GM19351 (cell line): ENCODE data around the gene RIC8B.

Experiments
- ATAC-seq: cut with Tn5 transposase; IDR thresholded peaks from one replicate; pipeline ENCODE4 v1.9.1; 2021; ENCODE audit warnings: mild to moderate bottlenecking, moderate library complexity; ENCODE audit not compliant: unreplicated experiment

RIC8B gene

DNA sequence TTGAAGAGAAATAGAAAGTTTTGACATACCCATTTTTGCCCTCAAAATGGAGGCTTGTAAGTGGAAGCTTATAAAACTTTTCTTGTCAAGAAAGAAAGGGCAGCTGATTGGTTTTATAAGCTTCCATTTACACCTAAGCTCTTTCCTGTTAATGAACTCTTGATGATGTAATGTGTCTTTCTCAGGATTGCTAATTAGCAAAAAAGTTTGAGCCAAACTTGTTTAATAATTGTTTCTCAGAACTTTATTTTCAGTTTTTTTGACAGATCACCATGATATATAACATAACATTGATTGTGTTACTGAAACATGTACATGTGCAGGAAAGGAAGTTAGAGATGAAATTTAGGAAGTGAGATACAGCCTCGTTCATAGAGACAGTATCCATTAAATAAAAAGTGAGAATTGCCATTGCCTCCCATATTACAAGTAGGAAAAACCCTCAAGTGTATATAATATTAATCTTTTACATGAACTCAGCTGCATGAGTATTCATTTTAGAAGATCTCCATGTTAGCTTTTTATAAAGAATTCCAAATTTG is 26.8 kb downstream of the RIC8B start:
- no peak for ATAC-seq

DNA sequence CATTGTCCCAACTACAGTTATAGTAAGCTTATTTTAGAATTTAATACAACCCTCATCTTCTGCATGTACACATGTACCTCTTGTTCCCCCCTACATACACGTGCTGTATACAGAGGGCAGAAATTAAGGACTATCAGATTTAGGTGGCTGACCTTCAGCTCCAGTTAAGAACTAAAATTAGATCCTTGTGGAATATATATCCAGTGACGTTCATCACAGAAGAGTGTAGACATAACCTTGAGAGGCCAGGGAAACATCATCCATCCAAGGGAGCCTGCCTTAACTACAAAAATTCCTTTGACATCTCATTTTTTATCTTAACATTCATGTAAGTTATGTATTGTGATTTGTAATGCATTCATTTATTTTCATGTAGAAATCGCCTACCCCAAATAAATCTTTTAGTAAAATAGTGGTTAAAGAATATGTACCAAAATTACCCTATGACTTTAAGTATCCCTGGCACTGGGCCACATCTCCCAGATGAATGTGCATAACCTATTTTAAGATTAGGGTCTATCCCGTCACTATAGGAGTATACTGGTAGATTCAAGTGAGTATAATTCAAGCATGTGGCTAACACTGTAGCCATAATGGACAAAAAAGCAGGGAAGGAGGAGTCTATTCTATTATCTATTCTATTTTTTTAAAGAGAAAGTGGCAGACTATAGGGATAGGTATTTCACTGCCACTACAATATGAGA is 27.5 kb downstream of the RIC8B start:
- no peak for ATAC-seq

DNA sequence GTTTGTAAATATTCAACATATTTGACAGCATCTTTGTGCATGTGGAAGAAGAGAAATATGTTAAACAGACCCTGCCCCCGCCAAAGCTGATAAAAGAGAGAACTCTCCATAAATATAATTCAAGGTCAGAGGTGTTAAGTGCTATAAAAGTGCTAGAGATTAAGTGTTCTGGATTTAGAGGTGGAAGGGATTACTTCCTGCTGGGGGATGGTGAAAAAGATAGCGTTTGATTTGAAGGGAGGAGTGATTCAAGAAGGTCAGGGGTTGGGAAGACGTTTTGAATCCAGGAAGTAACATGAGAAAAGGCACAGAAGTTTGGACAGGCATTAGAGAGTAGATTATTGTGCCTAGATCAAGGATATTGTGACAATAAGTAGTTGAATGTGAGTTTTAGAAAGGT is 30.2 kb downstream of the RIC8B start:
- no peak for ATAC-seq

DNA sequence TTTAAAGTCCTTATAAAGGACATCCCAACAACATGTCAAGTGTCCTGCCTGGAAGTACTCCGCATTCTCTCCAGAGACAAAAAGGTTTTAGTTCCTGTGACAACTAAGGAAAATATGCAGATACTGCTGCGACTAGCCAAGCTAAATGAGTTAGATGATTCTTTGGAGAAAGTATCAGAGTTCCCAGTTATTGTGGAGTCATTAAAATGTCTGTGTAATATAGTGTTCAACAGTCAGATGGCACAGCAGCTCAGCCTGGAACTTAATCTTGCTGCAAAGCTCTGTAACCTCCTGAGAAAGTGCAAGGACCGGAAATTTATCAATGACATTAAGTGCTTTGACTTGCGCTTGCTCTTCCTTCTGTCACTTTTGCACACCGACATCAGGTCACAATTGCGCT is 40.2 kb downstream of the RIC8B start:
- ATAC-seq: no peak

DNA sequence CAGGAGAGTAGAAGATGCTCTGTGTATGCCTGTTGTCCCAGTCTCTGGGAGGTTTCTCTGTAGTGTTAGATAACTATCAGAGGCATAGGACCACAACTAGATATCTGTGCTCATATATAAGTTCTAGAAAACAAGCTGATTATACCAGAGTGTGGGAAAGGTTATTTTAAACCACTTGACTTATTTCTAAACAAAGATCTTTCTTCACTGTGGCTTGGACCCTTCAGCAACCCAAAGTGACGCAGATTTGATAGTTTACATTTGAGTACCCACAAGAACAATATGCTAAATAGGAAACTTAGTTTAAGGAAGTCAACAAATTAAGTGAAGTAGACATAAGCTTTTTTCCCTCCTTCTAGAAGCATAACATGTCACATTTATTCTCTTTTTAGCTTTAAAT is 41.3 kb downstream of the RIC8B start:
- no peak for ATAC-seq

DNA sequence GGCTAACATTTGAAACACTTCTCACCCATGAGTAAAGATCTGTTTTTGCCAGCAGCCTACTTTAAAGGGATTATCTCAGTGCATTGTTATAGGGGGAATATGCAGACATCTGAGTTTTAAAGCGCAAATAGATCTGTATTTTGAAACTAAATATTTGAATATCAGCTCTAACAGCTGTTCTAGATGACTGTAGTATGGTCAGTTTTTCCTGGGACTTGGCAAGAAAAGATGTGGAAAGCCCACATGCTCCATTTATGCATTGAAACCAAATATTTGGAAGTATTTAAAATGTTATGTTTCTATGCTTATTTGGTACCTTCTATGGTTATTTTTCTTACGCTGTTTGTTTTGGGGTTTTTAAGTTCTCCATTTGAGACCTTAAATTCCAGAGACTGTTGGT is 41.7 kb downstream of the RIC8B start:
- ATAC-seq: no peak

DNA sequence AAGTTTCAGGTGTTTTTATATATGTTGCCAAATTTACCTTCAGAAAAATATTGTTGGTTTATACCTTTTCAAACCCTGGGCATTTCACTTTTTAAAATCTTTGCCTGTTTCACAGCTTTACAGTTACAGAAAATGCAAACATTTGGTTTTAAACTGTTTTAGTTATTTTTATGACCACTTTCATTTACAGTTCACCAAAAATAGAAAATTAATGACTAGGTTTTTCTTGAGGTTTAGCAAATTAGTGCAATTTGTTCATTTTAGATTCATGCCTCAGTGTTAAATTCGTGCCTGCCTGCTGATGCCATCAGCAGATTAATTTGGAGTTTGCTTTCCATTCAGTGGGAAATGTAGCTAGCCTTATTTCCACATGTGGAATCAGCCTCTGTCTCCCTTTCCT is 45.5 kb downstream of the RIC8B start:
- ATAC-seq: no peak

DNA sequence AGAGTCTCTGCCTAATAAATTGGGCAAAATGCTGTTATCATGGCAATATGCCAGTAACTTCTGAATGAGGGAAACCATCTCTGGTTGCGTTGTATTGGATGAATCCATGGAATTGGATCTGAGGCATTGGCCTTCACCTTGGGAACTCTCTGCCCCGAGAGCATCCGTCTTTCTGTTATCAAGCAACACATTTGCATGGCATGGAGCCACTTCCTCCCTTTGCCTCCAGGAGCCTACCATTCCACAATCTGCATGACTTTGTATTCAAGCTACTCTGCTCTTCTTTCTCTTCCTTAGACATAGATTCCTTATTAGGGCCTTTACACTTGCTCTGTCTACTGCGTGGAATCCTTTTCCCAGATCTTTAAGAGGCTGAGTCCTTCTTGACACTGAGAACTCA is 57.2 kb downstream of the RIC8B start:
- no peak for ATAC-seq

DNA sequence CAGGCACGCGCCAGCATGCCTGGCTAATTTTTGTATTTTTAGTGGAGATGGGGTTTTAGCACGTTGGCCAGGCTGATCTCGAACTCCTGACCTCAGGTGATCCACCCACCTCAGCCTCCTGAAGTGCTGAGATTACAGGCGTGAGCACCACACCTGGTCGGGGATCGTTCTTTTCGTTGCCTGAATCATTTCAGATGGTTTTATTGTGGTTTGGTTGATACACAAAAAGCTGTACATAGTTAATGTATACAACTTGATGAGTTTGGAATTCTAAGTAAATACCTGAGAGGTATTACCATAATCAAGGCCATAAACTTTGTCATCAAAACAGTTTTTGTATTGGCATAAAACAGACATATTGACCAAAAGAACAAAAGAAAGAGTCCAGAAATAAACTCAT is 63.3 kb downstream of the RIC8B start:
- ATAC-seq: no peak

DNA sequence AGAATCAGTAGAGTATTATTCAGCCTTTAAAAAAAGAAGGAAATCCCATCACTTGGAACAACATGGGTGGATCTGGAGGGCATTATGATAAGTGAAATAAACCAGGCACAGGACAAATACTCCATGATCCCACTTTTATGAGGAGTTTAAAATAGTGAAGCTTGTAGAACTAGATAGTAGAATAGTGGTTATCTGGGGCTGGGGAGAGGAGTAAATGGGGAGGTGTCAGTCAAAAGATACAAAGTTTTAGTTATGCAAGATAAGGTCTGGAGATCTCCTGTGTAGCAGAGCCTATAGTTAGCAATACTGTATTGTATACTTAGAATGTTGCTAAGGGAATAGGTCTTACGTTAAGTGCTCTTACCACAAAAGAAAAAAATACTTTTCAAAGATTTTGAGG is 64.9 kb downstream of the RIC8B start:
- ATAC-seq: no peak

DNA sequence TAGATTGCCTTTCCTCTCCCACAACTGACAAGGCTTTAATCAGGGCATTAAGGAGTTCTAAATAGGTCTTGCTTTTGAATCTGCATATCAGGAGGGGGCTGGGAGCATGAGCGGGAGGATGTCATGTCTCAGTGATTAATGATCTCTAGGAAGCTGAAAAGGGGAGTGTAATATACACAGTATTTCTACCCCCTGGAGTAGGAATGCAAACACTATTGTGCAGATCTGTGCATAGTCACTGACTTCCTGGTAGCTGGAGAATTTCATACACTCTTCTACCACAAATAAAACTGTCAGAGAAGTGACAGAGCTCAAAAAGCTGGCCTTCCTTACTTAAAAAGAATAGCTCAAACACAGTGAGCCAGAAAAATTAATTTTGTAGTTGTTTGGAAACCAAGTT is 65.8 kb downstream of the RIC8B start:
- no peak for ATAC-seq

DNA sequence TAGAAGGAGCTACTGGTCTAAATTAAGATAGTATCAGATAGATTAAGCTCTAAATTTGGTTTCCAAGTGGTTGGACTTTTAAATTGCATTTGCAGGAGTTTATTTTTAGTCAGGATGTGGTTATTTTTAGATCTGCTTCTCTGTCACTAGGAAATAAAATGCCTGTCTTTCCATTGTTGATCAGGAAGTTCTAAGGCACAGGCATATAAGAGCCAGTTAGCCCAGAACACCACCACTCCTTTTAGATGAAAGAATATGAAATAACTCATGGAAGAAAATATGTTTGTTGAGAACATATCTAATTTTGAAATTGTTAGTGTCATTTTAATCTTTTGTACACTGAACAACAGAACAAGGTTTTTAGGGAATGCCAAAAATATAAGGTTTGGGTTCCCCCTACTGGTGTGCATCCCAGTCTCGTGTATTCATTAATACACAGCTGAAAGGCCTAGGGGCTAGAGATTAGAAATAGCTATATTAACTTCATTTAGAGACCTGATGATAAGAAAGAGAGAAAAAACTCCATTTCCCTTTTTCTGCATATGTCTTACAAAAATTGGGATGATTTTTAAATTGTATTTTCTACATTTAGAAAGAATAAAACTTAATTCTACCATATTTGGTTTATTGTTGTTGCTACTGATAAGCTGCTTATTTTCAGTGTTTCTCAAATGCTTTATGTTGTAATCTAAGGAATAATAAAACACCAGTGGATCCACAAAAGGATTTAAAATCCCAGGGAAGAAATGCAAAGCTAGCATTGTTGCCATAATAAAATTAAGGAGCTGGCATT is 67.2 kb downstream of the RIC8B start:
- no peak for ATAC-seq

DNA sequence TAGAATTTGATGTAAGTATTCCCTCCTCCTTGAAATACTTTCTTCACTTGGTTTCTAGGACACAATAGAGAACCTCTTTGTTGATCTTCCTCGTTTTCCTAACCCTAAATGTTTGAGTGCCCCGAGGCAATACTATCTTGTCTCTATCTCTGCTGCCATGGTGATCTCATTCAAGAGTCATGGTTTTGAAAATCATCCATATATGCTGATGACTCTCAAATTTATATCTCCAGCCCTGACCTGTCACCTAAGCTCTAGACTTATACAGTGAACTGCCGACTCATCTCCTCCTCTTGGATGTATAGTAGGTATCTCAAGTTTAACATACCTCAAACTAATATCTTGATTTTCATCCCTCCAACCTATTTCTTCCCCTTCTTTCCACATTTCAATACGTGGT is 71.4 kb downstream of the RIC8B start:
- no peak for ATAC-seq

DNA sequence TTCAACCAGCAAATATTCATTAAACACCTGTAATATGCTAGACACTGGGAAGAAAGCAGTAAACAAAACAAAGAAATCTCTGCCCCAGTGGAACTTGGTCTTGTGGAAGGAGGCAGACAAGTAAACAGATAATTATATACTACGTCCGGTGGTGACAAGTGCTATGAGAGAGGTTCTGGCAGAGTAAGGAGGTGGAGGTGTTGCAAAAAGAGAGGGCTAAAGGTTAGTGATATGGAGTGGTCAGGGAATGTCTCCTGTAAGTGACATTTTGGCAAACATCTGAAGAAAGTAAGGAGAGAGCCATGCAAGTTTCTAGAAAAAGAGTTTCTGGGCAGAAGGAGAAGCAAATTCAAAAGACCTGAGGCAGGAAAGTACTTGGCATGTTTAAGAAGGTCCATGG is 73.4 kb downstream of the RIC8B start:
- ATAC-seq: no peak

DNA sequence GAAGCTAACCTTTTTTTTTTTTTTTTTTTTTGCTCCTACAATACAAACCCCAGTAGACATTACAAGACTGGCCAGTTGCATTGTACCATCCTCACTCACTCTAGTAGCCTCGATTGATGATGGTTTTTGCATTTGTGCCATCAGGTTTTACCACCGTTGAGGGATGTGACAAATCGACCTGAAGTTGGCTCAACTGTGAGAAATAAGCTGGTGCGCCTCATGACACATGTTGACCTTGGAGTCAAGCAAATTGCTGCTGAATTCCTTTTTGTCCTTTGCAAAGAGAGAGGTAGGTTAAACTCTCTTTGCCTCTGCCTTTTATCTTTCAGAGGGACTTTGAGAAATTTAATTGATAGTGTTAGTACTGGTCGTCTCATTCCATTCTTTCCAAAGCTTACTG is 76.8 kb downstream of the RIC8B start:
- ATAC-seq: no peak

DNA sequence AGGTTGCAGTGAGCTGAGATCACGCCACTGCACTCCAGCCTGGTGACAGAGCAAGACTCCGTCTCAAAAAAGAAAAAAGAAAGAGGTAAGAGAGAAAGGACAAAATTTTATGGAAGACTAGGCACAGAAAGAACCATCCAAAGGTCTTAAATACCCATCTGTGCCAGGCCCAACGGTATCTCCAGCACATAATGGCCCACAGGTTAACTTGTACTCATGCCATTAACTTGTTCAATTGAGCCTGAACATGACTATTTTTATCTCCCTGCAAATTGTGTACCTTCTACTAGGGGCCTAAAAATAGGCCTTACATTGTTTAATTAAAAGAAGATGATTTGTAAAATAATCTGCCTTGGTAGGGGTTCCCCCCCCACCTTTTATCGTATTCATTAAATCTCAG is 80.2 kb downstream of the RIC8B start:
- no peak for ATAC-seq

DNA sequence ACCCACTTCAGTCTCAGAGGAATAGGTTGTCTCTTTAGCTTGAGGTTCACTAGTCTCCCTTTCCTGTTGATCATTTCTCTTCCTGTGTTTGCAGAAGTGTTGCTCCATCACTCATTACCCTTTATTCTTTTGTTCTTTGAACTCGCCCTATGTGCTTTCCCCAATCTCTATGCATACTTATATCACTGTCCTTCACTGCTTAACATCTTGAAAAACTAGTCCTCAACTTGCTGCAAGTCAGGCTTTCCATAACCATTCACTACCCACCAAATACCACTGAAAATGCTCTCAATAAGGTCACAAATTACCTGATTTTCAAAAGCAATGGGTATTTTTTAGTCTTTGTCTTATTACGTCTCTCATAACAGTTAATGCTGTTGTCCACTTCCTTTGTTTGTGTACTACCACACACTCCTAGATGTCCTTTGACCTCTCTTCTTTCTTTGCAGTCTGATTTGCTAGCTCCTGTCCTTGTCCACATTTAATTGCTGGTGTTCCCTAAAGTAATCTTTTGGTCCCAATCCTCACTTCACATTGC is 80.8 kb downstream of the RIC8B start:
- ATAC-seq: no peak

DNA sequence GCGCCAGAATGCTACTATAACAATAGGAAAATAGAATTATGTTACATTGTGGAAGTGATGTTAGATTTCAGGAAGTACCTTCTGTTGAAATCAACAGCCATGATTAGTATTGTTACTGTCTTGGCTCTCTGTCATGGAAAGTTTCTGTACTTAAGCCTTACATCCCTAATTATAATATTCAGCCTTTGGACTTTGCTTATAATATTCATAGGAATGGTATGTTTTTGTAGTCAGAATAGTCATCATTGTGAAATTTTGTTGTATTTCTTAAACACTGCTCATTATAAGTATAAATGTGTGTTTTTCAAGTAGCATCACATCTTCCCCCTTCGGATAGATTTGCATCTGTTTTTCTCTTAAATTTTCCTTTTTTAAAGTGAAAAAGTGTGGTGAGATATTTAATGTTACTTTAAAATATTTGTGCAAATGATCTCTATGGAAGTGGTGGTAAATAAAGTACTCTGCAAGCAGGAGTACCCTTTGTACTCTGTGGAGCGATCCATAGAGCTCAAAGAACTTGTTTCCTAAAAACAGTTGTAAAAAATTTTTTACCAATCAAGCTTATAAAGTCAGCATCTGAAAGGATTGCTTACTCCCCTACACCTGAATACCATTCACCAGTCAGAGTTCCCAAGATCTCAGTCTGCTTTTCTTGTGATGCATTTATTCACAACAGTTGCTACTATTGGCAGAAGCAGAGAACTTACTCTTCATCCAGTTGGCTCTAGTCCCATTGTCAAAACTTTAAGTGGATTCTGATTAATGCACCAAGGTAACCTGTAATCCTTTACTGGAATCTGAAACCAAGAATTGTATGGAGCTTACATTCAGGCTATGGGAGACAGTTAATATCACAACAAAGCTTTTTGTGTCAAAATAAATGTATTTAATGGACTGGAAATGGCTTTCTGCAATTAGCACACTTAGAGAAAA is 87.8 kb downstream of the RIC8B start:
- no peak for ATAC-seq

DNA sequence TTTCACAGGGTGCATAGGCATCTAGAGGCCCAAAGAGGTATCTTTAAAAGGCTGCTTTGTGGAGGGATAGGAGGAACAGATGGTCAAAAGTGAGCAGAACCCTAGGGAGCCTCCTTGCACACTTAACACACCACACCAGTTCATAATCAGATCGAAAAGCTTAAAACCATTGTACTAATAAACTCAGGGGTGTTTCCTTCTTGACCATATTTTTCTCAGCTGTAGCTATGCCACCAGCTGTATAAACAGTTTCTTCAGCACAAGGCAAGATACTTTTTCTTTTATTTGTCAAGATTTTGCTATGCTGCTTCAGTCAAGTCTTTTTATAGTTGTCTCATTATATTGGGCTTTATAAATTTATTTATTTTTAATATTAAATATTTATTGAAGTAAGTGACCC is 88.7 kb downstream of the RIC8B start:
- ATAC-seq: no peak

DNA sequence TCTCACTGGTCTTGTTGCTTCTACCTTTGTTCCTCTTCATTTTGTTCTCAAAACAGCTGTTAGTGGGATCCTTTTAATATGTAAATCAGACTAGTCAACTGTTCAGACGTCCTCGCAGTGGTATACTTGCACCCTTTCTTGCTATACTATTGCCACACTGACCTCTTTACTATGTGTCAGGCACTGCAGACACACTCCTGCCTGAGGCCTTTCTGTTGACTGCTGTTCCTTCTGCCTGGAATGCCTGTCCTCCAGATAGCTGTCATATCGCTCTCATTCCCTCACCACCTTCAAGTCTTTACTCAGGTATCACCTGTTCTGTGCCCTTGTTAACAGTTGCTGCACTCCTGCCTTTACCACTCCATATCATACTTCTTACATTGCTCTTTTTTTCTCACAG is 91.2 kb downstream of the RIC8B start:
- ATAC-seq: no peak

DNA sequence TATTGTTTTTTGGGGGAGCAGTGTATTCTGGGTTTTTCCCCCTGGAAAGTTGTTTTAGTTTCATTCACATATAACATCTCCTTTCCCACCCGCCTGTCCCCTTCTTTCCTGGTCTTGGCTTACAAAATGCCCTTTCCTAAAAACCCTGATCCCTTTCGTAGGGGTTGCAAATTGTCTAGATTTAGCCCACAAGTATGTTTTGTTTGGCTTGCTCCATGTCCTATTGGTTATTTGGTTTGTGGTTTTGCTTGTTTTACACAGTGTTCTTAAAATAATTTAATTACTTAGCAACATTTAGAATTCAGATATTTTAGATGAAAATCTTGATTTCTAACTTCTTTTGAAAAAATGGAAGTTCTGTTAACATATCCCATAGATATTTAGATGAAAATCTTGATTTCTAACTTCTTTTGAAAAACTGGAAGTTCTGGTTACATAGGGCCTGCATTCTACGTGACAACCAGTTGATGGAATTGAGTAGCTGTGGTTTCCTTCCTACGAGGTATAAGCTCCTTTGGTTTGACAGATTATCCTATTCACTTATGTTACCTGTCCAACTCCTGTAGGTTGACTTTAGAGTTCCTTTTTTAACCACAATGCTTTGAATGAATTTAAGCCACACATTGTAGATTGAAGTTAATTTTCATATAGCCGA is 92.1 kb downstream of the RIC8B start:
- no peak for ATAC-seq
